Liver (tissue), 9 donors: Measurements from ENCODE around the gene FAM83E. TPM values are rescaled to one million over a fixed set of nuclear protein-coding genes. Genes with fewer than 3 reads are reported as not detected.

ENCODE experiments used
- DNase-seq: peaks from one replicate; pipeline ENCODE4 v3.0.0-alpha.2; 2017; ENCODE audit warnings: low spot score
- H3K27ac ChIP-seq, 2 donors: one replicate each; pipeline ENCODE4 v1.7.0; 2013; ENCODE audit warnings: inconsistent platforms in 2 of 2, low read length in 2 of 2, control low read depth in 1 of 2, low read depth in 1 of 2, mild to moderate bottlenecking in 1 of 2
- H3K27me3 ChIP-seq, 4 donors: one replicate each; pipeline versions ENCODE4 v1.6.1 to v1.7.0; 2013; ENCODE audit warnings: low read length in 3 of 4, inconsistent platforms in 1 of 4, mild to moderate bottlenecking in 1 of 4, moderate library complexity in 1 of 4; ENCODE audit not compliant: control insufficient read depth in 4 of 4, insufficient read depth in 4 of 4
- H3K36me3 ChIP-seq, 4 donors: one replicate each; pipeline versions ENCODE4 v1.6.1 to v1.7.0; 2013; ENCODE audit warnings: low read length in 3 of 4, mild to moderate bottlenecking in 3 of 4, low read depth in 1 of 4, moderate library complexity in 1 of 4; ENCODE audit not compliant: control insufficient read depth in 4 of 4, insufficient read depth in 3 of 4
- H3K4me1 ChIP-seq, 4 donors: one replicate each; pipeline versions ENCODE4 v1.6.1 to v1.7.0; 2013; ENCODE audit warnings: low read length in 3 of 4, mild to moderate bottlenecking in 3 of 4, moderate library complexity in 1 of 4; ENCODE audit not compliant: control insufficient read depth in 4 of 4, insufficient read depth in 4 of 4
- H3K4me3 ChIP-seq, 3 donors: one replicate each; pipeline versions ENCODE4 v1.6.1 to v1.7.0; 2013; ENCODE audit warnings: low read length in 3 of 3, control low read depth in 1 of 3, low read depth in 1 of 3, mild to moderate bottlenecking in 1 of 3
- H3K9ac ChIP-seq, 2 donors: one replicate each; pipeline ENCODE4 v1.7.0; 2013; ENCODE audit warnings: low read length in 2 of 2, mild to moderate bottlenecking in 2 of 2, moderate library complexity in 2 of 2, control low read depth in 1 of 2, low read depth in 1 of 2
- H3K9me3 ChIP-seq, 4 donors: one replicate each; pipeline versions ENCODE4 v1.6.1 to v1.7.0; 2013; ENCODE audit warnings: low read length in 3 of 4; ENCODE audit not compliant: control insufficient read depth in 4 of 4
- EGR1 ChIP-seq, 2 donors: IDR thresholded peaks; 2 replicates each; pipeline ENCODE4 v1.6.1; 2016 to 2018; ENCODE audit warnings: antibody characterized with exemption in 2 of 2, low read depth in 2 of 2
- FOXA2 ChIP-seq: IDR thresholded peaks from 2 replicates; pipeline ENCODE4 v1.6.1; 2016; ENCODE audit warnings: antibody characterized with exemption
- GABPA ChIP-seq, 2 donors: IDR thresholded peaks in 1 of 2; conservative IDR thresholded peaks in 1 of 2; 2 replicates each; pipeline ENCODE4 v1.6.1; 2016; ENCODE audit warnings: antibody characterized with exemption in 2 of 2, mild to moderate bottlenecking in 1 of 2, moderate library complexity in 1 of 2
- HNF4A ChIP-seq, 2 donors: conservative IDR thresholded peaks; 2 replicates each; pipeline ENCODE4 v1.6.1; 2016; ENCODE audit warnings: antibody characterized with exemption in 2 of 2, mild to moderate bottlenecking in 2 of 2
- JUND ChIP-seq, 2 donors: IDR thresholded peaks; 2 replicates each; pipeline ENCODE4 v1.6.1; 2016; ENCODE audit warnings: antibody characterized with exemption in 2 of 2
- RAD21 ChIP-seq, 2 donors: IDR thresholded peaks; 2 replicates each; pipeline ENCODE4 v1.6.1; 2016; ENCODE audit warnings: antibody characterized with exemption in 2 of 2, mild to moderate bottlenecking in 2 of 2
- RXRA ChIP-seq, 2 donors: IDR thresholded peaks; 2 replicates each; pipeline ENCODE4 v1.6.1; 2017 to 2018; ENCODE audit warnings: antibody characterized with exemption in 2 of 2, mild to moderate bottlenecking in 1 of 2
- SP1 ChIP-seq: IDR thresholded peaks from 2 replicates; pipeline ENCODE4 v1.6.1; 2018; ENCODE audit warnings: antibody characterized with exemption, mild to moderate bottlenecking
- TAF1 ChIP-seq: conservative IDR thresholded peaks from 2 replicates; pipeline ENCODE4 v1.6.1; 2016; ENCODE audit warnings: antibody characterized with exemption, mild to moderate bottlenecking
- YY1 ChIP-seq: IDR thresholded peaks from 2 replicates; pipeline ENCODE4 v1.6.1; 2016; ENCODE audit warnings: antibody characterized with exemption, mild to moderate bottlenecking
- WGBS: extraction: QIAGEN DNeasy Blood & Tissue Kit; methylation state at CpG from one replicate; pipeline ENCODE4 v1.1.7; 2013; 5-methylcytosine and 5-hydroxymethylcytosine counted together
- polyA plus RNA-seq, 2 donors: library from polyadenylated mRNA; stranded (reverse) in 1 of 2; unstranded in 1 of 2; fragments of 200-250 nt in 1 of 2; fragments of >200 nt in 1 of 2; fragmentation: Nextera tagmentation in 1 of 2; extraction: Ambion mirVana in 1 of 2; gene quantifications; one replicate each; pipeline versions ENCODE4 v1.2.1 to v1.2.3, GENCODE V29; 2013 to 2015
- total RNA-seq, 2 donors: library from RNA; depleted of rRNA; stranded (reverse); fragments of >200 nt; gene quantifications; one replicate each; pipeline ENCODE4 v1.2.3, GENCODE V29; 2014
- TF ChIP-seq, protein P1 (sequence below): fragments of 150-350 bp; IDR thresholded peaks from 2 replicates; pipeline ENCODE4 v1.5.1; 2017; ENCODE audit warnings: improper control_type of control experiment, low read depth, low read length; ENCODE audit not compliant: missing input control
- TF ChIP-seq, protein P2 (sequence below): IDR thresholded peaks from 2 replicates; pipeline ENCODE4 v1.6.1; 2016; ENCODE audit warnings: antibody characterized with exemption
- TF ChIP-seq, protein P3 (sequence below): IDR thresholded peaks from 2 replicates; pipeline ENCODE4 v1.6.1; 2016; ENCODE audit warnings: antibody characterized with exemption, mild to moderate bottlenecking
- TF ChIP-seq, protein P4 (sequence below): IDR thresholded peaks from 2 replicates; pipeline ENCODE4 v1.6.1; 2016; ENCODE audit warnings: antibody characterized with exemption
- donor health status: healthy.
- donor health status: healthy.
- donor health status: healthy.
- donor health status: healthy.
- donor health status: healthy.

The FAM83E gene
- total and polyA plus RNA-seq, 4 donors: 0.20 to 0.42 (median 0.33) TPM; not detected in 1

DNA sequence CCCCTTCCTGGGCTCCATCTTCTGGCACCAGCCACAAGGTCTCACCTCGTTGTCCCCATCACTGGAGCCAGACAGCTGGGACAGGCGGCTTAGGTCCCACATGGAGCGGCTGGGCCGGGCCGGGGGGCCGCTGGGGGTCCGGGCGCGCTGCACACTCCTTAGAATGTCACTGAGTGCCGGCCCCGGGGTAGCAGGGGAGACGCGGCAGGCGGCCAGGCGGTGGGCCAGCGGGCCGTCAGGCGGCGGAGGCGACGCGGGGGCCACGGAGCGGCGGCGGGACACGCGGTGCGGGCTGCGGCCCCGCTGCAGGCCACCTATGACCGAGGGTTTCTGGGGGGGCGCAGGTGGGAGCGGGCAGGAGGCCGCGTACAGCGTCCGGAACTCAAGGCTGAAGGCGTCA lies 11.4 kb downstream of the FAM83E start:
- 91% methylated on average over 39 of the region's 39 CpGs for WGBS
- Histone ChIP-seq H3K9ac (no peak overlapping the region), H3K36me3 (no peaks in the 10 kb centered on the region), H3K4me3 (no peak overlapping the region), H3K27me3 (no peaks in the 10 kb centered on the region), H3K27ac (no peak overlapping the region), H3K4me1 (no peaks in the 10 kb centered on the region), H3K9me3 (no peaks in the 10 kb centered on the region)
- TF ChIP-seq RAD21 (IDR thresholded peaks at IDR 0.05) (no peak), TAF1 (no peak), JUND (IDR thresholded peaks at IDR 0.05) (no peak), GABPA (IDR thresholded peaks at IDR 0.05 in 1 of 2, conservative IDR thresholded peaks at IDR 0.05 in 1 of 2) (no peak), YY1 (no peak), EGR1 (IDR thresholded peaks at IDR 0.05; ENCODE audit: low read depth in 2 of 2) (no peak), HNF4A (conservative IDR thresholded peaks at IDR 0.05) (no peak), SP1 (no peak), FOXA2 (no peak)
- TF ChIP-seq, protein P1, sequence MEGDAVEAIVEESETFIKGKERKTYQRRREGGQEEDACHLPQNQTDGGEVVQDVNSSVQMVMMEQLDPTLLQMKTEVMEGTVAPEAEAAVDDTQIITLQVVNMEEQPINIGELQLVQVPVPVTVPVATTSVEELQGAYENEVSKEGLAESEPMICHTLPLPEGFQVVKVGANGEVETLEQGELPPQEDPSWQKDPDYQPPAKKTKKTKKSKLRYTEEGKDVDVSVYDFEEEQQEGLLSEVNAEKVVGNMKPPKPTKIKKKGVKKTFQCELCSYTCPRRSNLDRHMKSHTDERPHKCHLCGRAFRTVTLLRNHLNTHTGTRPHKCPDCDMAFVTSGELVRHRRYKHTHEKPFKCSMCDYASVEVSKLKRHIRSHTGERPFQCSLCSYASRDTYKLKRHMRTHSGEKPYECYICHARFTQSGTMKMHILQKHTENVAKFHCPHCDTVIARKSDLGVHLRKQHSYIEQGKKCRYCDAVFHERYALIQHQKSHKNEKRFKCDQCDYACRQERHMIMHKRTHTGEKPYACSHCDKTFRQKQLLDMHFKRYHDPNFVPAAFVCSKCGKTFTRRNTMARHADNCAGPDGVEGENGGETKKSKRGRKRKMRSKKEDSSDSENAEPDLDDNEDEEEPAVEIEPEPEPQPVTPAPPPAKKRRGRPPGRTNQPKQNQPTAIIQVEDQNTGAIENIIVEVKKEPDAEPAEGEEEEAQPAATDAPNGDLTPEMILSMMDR: no peak
- TF ChIP-seq, protein P2, sequence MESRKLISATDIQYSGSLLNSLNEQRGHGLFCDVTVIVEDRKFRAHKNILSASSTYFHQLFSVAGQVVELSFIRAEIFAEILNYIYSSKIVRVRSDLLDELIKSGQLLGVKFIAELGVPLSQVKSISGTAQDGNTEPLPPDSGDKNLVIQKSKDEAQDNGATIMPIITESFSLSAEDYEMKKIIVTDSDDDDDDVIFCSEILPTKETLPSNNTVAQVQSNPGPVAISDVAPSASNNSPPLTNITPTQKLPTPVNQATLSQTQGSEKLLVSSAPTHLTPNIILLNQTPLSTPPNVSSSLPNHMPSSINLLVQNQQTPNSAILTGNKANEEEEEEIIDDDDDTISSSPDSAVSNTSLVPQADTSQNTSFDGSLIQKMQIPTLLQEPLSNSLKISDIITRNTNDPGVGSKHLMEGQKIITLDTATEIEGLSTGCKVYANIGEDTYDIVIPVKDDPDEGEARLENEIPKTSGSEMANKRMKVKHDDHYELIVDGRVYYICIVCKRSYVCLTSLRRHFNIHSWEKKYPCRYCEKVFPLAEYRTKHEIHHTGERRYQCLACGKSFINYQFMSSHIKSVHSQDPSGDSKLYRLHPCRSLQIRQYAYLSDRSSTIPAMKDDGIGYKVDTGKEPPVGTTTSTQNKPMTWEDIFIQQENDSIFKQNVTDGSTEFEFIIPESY: no peak
- TF ChIP-seq, protein P3, sequence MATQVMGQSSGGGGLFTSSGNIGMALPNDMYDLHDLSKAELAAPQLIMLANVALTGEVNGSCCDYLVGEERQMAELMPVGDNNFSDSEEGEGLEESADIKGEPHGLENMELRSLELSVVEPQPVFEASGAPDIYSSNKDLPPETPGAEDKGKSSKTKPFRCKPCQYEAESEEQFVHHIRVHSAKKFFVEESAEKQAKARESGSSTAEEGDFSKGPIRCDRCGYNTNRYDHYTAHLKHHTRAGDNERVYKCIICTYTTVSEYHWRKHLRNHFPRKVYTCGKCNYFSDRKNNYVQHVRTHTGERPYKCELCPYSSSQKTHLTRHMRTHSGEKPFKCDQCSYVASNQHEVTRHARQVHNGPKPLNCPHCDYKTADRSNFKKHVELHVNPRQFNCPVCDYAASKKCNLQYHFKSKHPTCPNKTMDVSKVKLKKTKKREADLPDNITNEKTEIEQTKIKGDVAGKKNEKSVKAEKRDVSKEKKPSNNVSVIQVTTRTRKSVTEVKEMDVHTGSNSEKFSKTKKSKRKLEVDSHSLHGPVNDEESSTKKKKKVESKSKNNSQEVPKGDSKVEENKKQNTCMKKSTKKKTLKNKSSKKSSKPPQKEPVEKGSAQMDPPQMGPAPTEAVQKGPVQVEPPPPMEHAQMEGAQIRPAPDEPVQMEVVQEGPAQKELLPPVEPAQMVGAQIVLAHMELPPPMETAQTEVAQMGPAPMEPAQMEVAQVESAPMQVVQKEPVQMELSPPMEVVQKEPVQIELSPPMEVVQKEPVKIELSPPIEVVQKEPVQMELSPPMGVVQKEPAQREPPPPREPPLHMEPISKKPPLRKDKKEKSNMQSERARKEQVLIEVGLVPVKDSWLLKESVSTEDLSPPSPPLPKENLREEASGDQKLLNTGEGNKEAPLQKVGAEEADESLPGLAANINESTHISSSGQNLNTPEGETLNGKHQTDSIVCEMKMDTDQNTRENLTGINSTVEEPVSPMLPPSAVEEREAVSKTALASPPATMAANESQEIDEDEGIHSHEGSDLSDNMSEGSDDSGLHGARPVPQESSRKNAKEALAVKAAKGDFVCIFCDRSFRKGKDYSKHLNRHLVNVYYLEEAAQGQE: no peak
- DNase-seq: no peak

DNA sequence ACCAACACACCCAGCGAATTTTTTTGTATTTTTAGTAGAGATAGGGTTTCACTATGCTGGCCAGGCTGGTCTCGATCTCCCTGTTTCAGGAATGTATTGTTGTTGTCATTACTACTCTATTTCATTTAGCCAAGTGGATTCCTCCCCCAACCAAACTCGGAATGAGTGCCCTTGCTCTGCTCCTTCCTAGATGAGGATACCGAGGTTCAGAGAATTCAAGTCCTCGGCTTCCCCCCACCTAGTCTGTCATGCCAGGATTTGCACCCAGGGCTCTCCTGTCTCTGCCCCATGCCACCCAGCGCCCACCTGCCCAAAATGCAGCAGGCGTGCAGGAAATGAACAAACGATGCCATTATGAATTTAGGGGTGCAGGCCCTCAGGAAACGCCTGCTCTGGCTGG lies 11.9 kb downstream of the FAM83E start:
- TF ChIP-seq, protein P2: no peak
- TF ChIP-seq TAF1 (no peak), RXRA (IDR thresholded peaks at IDR 0.05) (no peak)
- TF ChIP-seq, protein P4, sequence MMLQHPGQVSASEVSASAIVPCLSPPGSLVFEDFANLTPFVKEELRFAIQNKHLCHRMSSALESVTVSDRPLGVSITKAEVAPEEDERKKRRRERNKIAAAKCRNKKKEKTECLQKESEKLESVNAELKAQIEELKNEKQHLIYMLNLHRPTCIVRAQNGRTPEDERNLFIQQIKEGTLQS: no peak
- Histone ChIP-seq H3K9ac (no peak overlapping the region), H3K9me3 (no peaks in the 10 kb centered on the region), H3K4me1 (no peaks in the 10 kb centered on the region), H3K27me3 (no peaks in the 10 kb centered on the region), H3K36me3 (no peaks in the 10 kb centered on the region), H3K27ac (no peak overlapping the region), H3K4me3 (no peak overlapping the region)
- DNase-seq: no peak
- WGBS: 84% methylated on average over 9 of the region's 9 CpGs
